Esophagus squamous epithelium (tissue), 5 donors: ENCODE results near the gene ATP8B1. TPM values are rescaled to one million over a fixed set of nuclear protein-coding genes. Genes with fewer than 3 reads are reported as not detected.
A peak's percentile ranks its signal among the peaks of the same experiment; 100 is the strongest.

Source experiments
- DNase-seq: peaks from one replicate; lab custom pipeline; 2025; lab: John Stamatoyannopoulos, UW
- H3K27ac ChIP-seq, 4 donors: fragments of 200-600 bp; sonication (generic); one replicate each; pipeline ENCODE4 v1.5.1; 2016 to 2019; ENCODE audit warnings: mild to moderate bottlenecking in 1 of 4
- H3K27me3 ChIP-seq, 4 donors: fragments of 200-600 bp; sonication (generic); 1 replicate in 3 of 4; 2 replicates in 1 of 4; pipeline versions ENCODE4 v1.5.1 to v1.6.0; 2017 to 2021; ENCODE audit warnings: antibody characterized with exemption in 1 of 4
- H3K36me3 ChIP-seq, 3 donors: fragments of 200-600 bp; sonication (generic); one replicate each; pipeline ENCODE4 v1.5.1; 2016 to 2019
- H3K4me1 ChIP-seq, 3 donors: fragments of 200-600 bp; sonication (generic); one replicate each; pipeline ENCODE4 v1.5.1; 2017 to 2019
- H3K4me3 ChIP-seq, 4 donors: fragments of 200-600 bp; sonication (generic); 1 replicate in 3 of 4; 2 replicates in 1 of 4; pipeline ENCODE4 v1.5.1; 2016 to 2019; ENCODE audit warnings: mild to moderate bottlenecking in 2 of 4, moderate library complexity in 1 of 4
- H3K9me3 ChIP-seq, 3 donors: fragments of 200-600 bp; sonication (generic); one replicate each; pipeline ENCODE4 v1.5.1; 2016 to 2019
- POLR2A ChIP-seq, 4 donors: fragments of 450-650 bp; IDR thresholded peaks; one replicate each; pipeline ENCODE4 v1.6.1; 2017; ENCODE audit warnings: antibody characterized with exemption in 4 of 4, mild to moderate bottlenecking in 4 of 4, moderate library complexity in 3 of 4
- WGBS, 2 donors: methylation state at CpG; one replicate each; pipeline ENCODE4 v1.1.5; 2018; 5-methylcytosine and 5-hydroxymethylcytosine counted together
- intact Hi-C: fragments of 100-400 bp; cut with DNase I; formaldehyde crosslinking; loops from one replicate; pipeline ENCODE4 v1.15.0; 2022
- total RNA-seq, 4 donors: library from RNA; depleted of rRNA; stranded (reverse); fragments of >200 nt; gene quantifications; one replicate each; pipeline ENCODE4 v1.1.0, GENCODE V29; 2016
- TF ChIP-seq, protein P1 (sequence below), 6 experiments: fragments of 450-650 bp in 4 of 6; fragments of 200-600 bp in 2 of 6; sonication (generic) in 2 of 6; IDR thresholded peaks; one replicate each; pipeline ENCODE4 v1.5.1; 2016 to 2019; ENCODE audit warnings: antibody characterized with exemption in 6 of 6, mild to moderate bottlenecking in 4 of 6, moderate library complexity in 4 of 6
- donor health status: DM: yes; HTN: yes; CAD: no.

ATP8B1 gene
- total RNA-seq, 4 donors from 2014 or later: 20.2 to 39.1 (median 35.6) TPM

- no peak for DNase-seq
- Histone ChIP-seq H3K4me1 (peaks cover 0 to 19% (median 12%) of the 10 kb centered on the region in 3 donors), H3K36me3 (peaks cover 0 to 95% (median 6%) of the 10 kb centered on the region in 3 donors), H3K9me3 (peaks cover 0 to 5% (median 3%) of the 10 kb centered on the region in 3 donors), H3K4me3 (no peak overlapping the region), H3K27me3 (no peaks in the 10 kb centered on the region), H3K27ac (no peak overlapping the region)
- WGBS, 2 donors: 69 to 70% methylated on average over 3 to 5 of the region's 5 CpGs
- TF ChIP-seq POLR2A (IDR thresholded peaks at IDR 0.05): no peak
- TF ChIP-seq, protein P1, sequence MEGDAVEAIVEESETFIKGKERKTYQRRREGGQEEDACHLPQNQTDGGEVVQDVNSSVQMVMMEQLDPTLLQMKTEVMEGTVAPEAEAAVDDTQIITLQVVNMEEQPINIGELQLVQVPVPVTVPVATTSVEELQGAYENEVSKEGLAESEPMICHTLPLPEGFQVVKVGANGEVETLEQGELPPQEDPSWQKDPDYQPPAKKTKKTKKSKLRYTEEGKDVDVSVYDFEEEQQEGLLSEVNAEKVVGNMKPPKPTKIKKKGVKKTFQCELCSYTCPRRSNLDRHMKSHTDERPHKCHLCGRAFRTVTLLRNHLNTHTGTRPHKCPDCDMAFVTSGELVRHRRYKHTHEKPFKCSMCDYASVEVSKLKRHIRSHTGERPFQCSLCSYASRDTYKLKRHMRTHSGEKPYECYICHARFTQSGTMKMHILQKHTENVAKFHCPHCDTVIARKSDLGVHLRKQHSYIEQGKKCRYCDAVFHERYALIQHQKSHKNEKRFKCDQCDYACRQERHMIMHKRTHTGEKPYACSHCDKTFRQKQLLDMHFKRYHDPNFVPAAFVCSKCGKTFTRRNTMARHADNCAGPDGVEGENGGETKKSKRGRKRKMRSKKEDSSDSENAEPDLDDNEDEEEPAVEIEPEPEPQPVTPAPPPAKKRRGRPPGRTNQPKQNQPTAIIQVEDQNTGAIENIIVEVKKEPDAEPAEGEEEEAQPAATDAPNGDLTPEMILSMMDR (IDR thresholded peaks at IDR 0.05): no peak
- intact Hi-C loops: no loop called here
Observed at GRCh38 chr18:57670046-57670445, 133.1 kb downstream of the ATP8B1 start.

DNA sequence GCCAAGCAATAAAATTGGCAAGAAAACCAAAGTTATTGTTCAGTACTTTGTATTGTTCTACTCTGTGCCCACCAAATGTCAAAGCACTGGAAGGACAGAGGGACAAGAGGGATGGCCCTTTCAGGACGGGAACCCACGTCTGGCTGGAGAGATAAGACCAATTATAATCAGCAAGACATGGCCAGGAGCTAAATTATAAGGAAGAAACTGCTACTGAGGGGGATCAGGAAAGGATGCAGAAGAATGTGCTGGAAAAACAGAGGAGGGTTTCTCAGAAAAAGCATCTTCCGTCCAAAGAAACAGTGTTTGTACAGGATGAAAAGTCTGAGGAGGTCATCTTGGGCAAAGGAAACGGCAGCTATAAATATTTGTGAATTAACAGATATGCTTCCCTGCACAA is 135.1 kb downstream of the ATP8B1 start:
- Histone ChIP-seq H3K27me3 (no peaks in the 10 kb centered on the region), H3K9me3 (peaks cover 0 to 3% (median 2%) of the 10 kb centered on the region in 3 donors), H3K4me1 (peaks cover 0 to 19% (median 12%) of the 10 kb centered on the region in 3 donors), H3K27ac (no peak overlapping the region), H3K4me3 (no peak overlapping the region), H3K36me3 (peaks cover 0 to 95% (median 6%) of the 10 kb centered on the region in 3 donors)
- intact Hi-C loops: no loop called here
- WGBS, 2 donors: 78 to 89% methylated on average over 4 of the region's 4 CpGs
- no peak for DNase-seq
- TF ChIP-seq, protein P1 (IDR thresholded peaks at IDR 0.05): no peak
- TF ChIP-seq POLR2A (IDR thresholded peaks at IDR 0.05): no peak

GRCh38 chr18:57666818-57667497 is 136.2 kb downstream of the ATP8B1 start:
- no peaks in the 10 kb centered on the region for H3K9me3 ChIP-seq
- TF ChIP-seq, protein P1 (IDR thresholded peaks at IDR 0.05): no peak
- no peak for TF ChIP-seq POLR2A (IDR thresholded peaks at IDR 0.05)
- H3K27ac ChIP-seq: peak overlapping the region in 3 of 4 donors; percentile 14 to 62 (median 54)
- peaks cover 0 to 96% (median 6%) of the 10 kb centered on the region in 3 donors for H3K36me3 ChIP-seq
- H3K4me1 ChIP-seq: peaks cover 0 to 19% (median 12%) of the 10 kb centered on the region in 3 donors
- WGBS, 2 donors: 65 to 82% methylated on average over 5 to 6 of the region's 6 CpGs
- H3K4me3 ChIP-seq: no peak overlapping the region
- no peak for DNase-seq
- no peaks in the 10 kb centered on the region for H3K27me3 ChIP-seq
- intact Hi-C loops: no loop called here

GRCh38 chr18:57664568-57665165 is 138.4 kb downstream of the ATP8B1 start:
- Histone ChIP-seq H3K27ac (no peak overlapping the region), H3K36me3 (peaks cover 0 to 97% (median 6%) of the 10 kb centered on the region in 3 donors), H3K27me3 (no peaks in the 10 kb centered on the region), H3K4me1 (peaks cover 0 to 19% (median 12%) of the 10 kb centered on the region in 3 donors), H3K9me3 (no peaks in the 10 kb centered on the region), H3K4me3 (no peak overlapping the region)
- intact Hi-C loops: no loop called here
- no peak for TF ChIP-seq POLR2A (IDR thresholded peaks at IDR 0.05)
- TF ChIP-seq, protein P1 (IDR thresholded peaks at IDR 0.05): no peak
- 43 to 59% methylated on average over 2 of the region's 2 CpGs for WGBS, 2 donors
- DNase-seq: no peak

- Histone ChIP-seq H3K9me3 (peaks cover 0 to 5% (median 0%) of the 10 kb centered on the region in 3 donors), H3K36me3 (peaks cover 0 to 100% (median 6%) of the 10 kb centered on the region in 3 donors), H3K4me1 (peaks cover 0 to 5% (median 2%) of the 10 kb centered on the region in 3 donors), H3K27me3 (no peaks in the 10 kb centered on the region), H3K27ac (no peak overlapping the region), H3K4me3 (no peak overlapping the region)
- 93% methylated on average over 11 of the region's 11 CpGs for WGBS, 2 donors
- DNase-seq: no peak
- intact Hi-C loops: no loop called here
- no peak for TF ChIP-seq POLR2A (IDR thresholded peaks at IDR 0.05)
- TF ChIP-seq, protein P1 (IDR thresholded peaks at IDR 0.05): no peak
Observed at GRCh38 chr18:57660961-57661360, 142.2 kb downstream of the ATP8B1 start.
